Neural cell (in vitro differentiated cells): ENCODE measurements around the gene CPAMD8. TPM values are rescaled to one million over a fixed set of nuclear protein-coding genes. Genes with fewer than 3 reads are reported as not detected.

Experiments used
- H2AFZ ChIP-seq: fragments of 200-600, 300-800 bp; sonication (generic), shearing (Covaris generic); 2 replicates; pipeline ENCODE4 v1.6.0; 2014; ENCODE audit warnings: low read depth, mild to moderate bottlenecking, antibody characterized with exemption, low read length, moderate library complexity
- H3F3A ChIP-seq: fragments of 200-600 bp; shearing (Covaris generic); 2 replicates; pipeline ENCODE4 v1.6.1; 2016; ENCODE audit warnings: mild to moderate bottlenecking, moderate library complexity, mixed read lengths, antibody characterized with exemption, low read length; ENCODE audit not compliant: insufficient read depth, poor library complexity, severe bottlenecking
- H3K27ac ChIP-seq: fragments of 200-600, 300-800 bp; sonication (generic), shearing (Covaris generic); 2 replicates; pipeline ENCODE4 v1.5.1; 2014; ENCODE audit warnings: mild to moderate bottlenecking, low read length, moderate library complexity
- H3K27me3 ChIP-seq: fragments of 300-800, 200-600 bp; sonication (generic), shearing (Covaris generic); 2 replicates; pipeline ENCODE4 v1.6.0; 2014; ENCODE audit warnings: mild to moderate bottlenecking, low read depth, low read length, moderate library complexity; ENCODE audit not compliant: insufficient read depth
- H3K36me3 ChIP-seq: fragments of 300-800, 200-600 bp; sonication (generic), shearing (Covaris generic); 2 replicates; pipeline ENCODE4 v1.5.1; 2014; ENCODE audit warnings: mild to moderate bottlenecking, antibody characterized with exemption, low read length, moderate library complexity; ENCODE audit not compliant: insufficient read depth
- H3K4me2 ChIP-seq: fragments of 300-800, 200-600 bp; sonication (generic), shearing (Covaris generic); 2 replicates; pipeline ENCODE4 v1.6.0; 2014; ENCODE audit warnings: mild to moderate bottlenecking, low read length
- H3K4me3 ChIP-seq: fragments of 300-800, 200-600 bp; sonication (generic), shearing (Covaris generic); 2 replicates; pipeline ENCODE4 v1.5.1; 2014; ENCODE audit warnings: mild to moderate bottlenecking, low read length, moderate library complexity
- H3K79me2 ChIP-seq: fragments of 200-600 bp; shearing (Covaris generic); replicated peaks from 2 replicates; pipeline ENCODE4 v1.6.0; 2014; ENCODE audit warnings: mild to moderate bottlenecking, low read length, moderate library complexity; ENCODE audit not compliant: insufficient read depth
- H3K9ac ChIP-seq: fragments of 300-800, 200-600 bp; sonication (generic), shearing (Covaris generic); 2 replicates; pipeline ENCODE4 v1.6.1; 2016; ENCODE audit warnings: mild to moderate bottlenecking, low read length, mixed read lengths
- H3K9me2 ChIP-seq: fragments of 200-600 bp; shearing (Covaris generic); 2 replicates; pipeline ENCODE4 v1.6.1; 2016; ENCODE audit warnings: mild to moderate bottlenecking, low read length, mixed read lengths; ENCODE audit not compliant: insufficient read depth
- H3K9me3 ChIP-seq: fragments of 200-600, 300-800 bp; sonication (generic), shearing (Covaris generic); 2 replicates; pipeline ENCODE4 v1.6.1; 2016; ENCODE audit warnings: mild to moderate bottlenecking, mixed run types, low read length, moderate library complexity, mixed read lengths
- H4K20me1 ChIP-seq: fragments of 200-600 bp; shearing (Covaris generic); 2 replicates; pipeline ENCODE4 v1.6.1; 2016; ENCODE audit warnings: mild to moderate bottlenecking, mixed run types; ENCODE audit not compliant: insufficient read depth
- CTCF ChIP-seq: fragments of 450-650 bp; IDR thresholded peaks from 2 replicates; pipeline ENCODE4 v1.5.1; 2014; ENCODE audit warnings: antibody characterized with exemption, mild to moderate bottlenecking, moderate library complexity; ENCODE audit not compliant: poor library complexity, severe bottlenecking
- EP300 ChIP-seq: fragments of 450-650 bp; conservative IDR thresholded peaks from 2 replicates; pipeline ENCODE4 v1.6.1; 2014; ENCODE audit warnings: antibody characterized with exemption, mild to moderate bottlenecking, moderate library complexity; ENCODE audit not compliant: poor library complexity, severe bottlenecking
- EZH2 ChIP-seq: fragments of 200-600, 300-800 bp; shearing (Covaris generic), sonication (generic); IDR thresholded peaks from 2 replicates; pipeline ENCODE4 v1.6.1; 2014; ENCODE audit warnings: antibody characterized with exemption, low read length, borderline replicate concordance, mild to moderate bottlenecking; ENCODE audit not compliant: insufficient read depth, poor library complexity, severe bottlenecking
- MXI1 ChIP-seq: fragments of 450-650 bp; conservative IDR thresholded peaks from 2 replicates; pipeline ENCODE4 v1.6.1; 2014; ENCODE audit warnings: antibody characterized with exemption, mild to moderate bottlenecking; ENCODE audit not compliant: poor library complexity, severe bottlenecking
- POLR2AphosphoS5 ChIP-seq: IDR thresholded peaks from 2 replicates; pipeline ENCODE4 v1.6.1; 2012
- RAD21 ChIP-seq: fragments of 450-650 bp; conservative IDR thresholded peaks from 2 replicates; pipeline ENCODE4 v1.6.1; 2014; ENCODE audit warnings: antibody characterized with exemption, mild to moderate bottlenecking, moderate library complexity
- REST ChIP-seq: IDR thresholded peaks from 2 replicates; pipeline ENCODE4 v1.6.1; 2012; ENCODE audit warnings: borderline replicate concordance
- SMC3 ChIP-seq: fragments of 450-650 bp; conservative IDR thresholded peaks from 2 replicates; pipeline ENCODE4 v1.6.1; 2014; ENCODE audit warnings: antibody characterized with exemption, mild to moderate bottlenecking, moderate library complexity; ENCODE audit not compliant: poor library complexity
- TAF1 ChIP-seq: IDR thresholded peaks from 2 replicates; pipeline ENCODE4 v1.6.1; 2012; ENCODE audit warnings: low read depth
- polyA plus RNA-seq: library from polyadenylated mRNA; depleted of rRNA; stranded (reverse); fragments of >200 nt; gene quantifications from 2 replicates; pipeline ENCODE4 v1.2.3, GENCODE V29; 2014

Gene CPAMD8
- polyA plus RNA-seq, 1 donor from 2014 or later, result 1.9 TPM

GRCh38 chr19:16874250-16874977, 152.2 kb downstream of the CPAMD8 start:
- Histone ChIP-seq H3K9me2 (no peaks in the 10 kb centered on the region), H3K4me2 (no peak overlapping the region), H2AFZ (no peak overlapping the region), H3K4me3 (no peak overlapping the region), H4K20me1 (no peaks in the 10 kb centered on the region), H3K9me3 (no peaks in the 10 kb centered on the region), H3K27me3 (no peaks in the 10 kb centered on the region), H3K36me3 (no peaks in the 10 kb centered on the region), H3K9ac (no peak overlapping the region), H3K27ac (no peak overlapping the region), H3K79me2 (no peaks in the 10 kb centered on the region), H3F3A (no peaks in the 10 kb centered on the region)
- TF ChIP-seq EZH2 (no peak), EP300 (no peak), TAF1 (no peak), RAD21 (no peak), SMC3 (no peak), CTCF (no peak), REST (no peak), MXI1 (no peak), POLR2AphosphoS5 (no peak)

GRCh38 chr19:16873594-16873993, 153.0 kb downstream of the CPAMD8 start:
- TF ChIP-seq RAD21 (no peak), REST (no peak), MXI1 (no peak), EP300 (no peak), POLR2AphosphoS5 (no peak), EZH2 (no peak), CTCF (no peak), SMC3 (no peak), TAF1 (no peak)
- Histone ChIP-seq H3K9ac (no peak overlapping the region), H3F3A (no peaks in the 10 kb centered on the region), H4K20me1 (no peaks in the 10 kb centered on the region), H3K4me2 (no peak overlapping the region), H3K9me2 (no peaks in the 10 kb centered on the region), H3K27me3 (no peaks in the 10 kb centered on the region), H2AFZ (no peak overlapping the region), H3K27ac (no peak overlapping the region), H3K36me3 (no peaks in the 10 kb centered on the region), H3K79me2 (no peaks in the 10 kb centered on the region), H3K9me3 (no peaks in the 10 kb centered on the region), H3K4me3 (no peak overlapping the region)
